Measurements from ENCODE around the gene DYNC2I2.
"Not testable (repeated sequence)": the region's sequence is repeated elsewhere in the genome, so short reads cannot be mapped to it uniquely, and the experiment has no call there.

Gene DYNC2I2

GRCh38 chr9:128685636-128686489, 29.2 kb upstream of the DYNC2I2 start:
- DNase-seq (ENCODE audit: low read depth in 1 of 2, low spot score in 1 of 2) = peak in 1 of 2 donors; percentile 25

GRCh38 chr9:128684325-128685199, 27.9 kb upstream of the DYNC2I2 start:
- peak; percentile 42 to 48 for DNase-seq (ENCODE audit: low read depth in 1 of 2, low spot score in 1 of 2)

- no peak for DNase-seq (ENCODE audit: low read depth in 1 of 2, low spot score in 1 of 2)
Measured at GRCh38 chr9:128684065-128684324, 27.3 kb upstream of the DYNC2I2 start.

- no peak for DNase-seq (ENCODE audit: low read depth in 1 of 2, low spot score in 1 of 2)
Measured at GRCh38 chr9:128683340-128684064, 26.9 kb upstream of the DYNC2I2 start.

GRCh38 chr9:128677794-128678193, 21.1 kb upstream of the DYNC2I2 start:
- no peak for DNase-seq (ENCODE audit: low read depth in 1 of 2, low spot score in 1 of 2)

- DNase-seq (ENCODE audit: low read depth in 1 of 2, low spot score in 1 of 2) = no peak
Measured at GRCh38 chr9:128675382-128675781, 18.7 kb upstream of the DYNC2I2 start.

GRCh38 chr9:128669786-128670185, 13.1 kb upstream of the DYNC2I2 start:
- no peak for DNase-seq (ENCODE audit: low read depth in 1 of 2, low spot score in 1 of 2)

- not testable (repeated sequence) for DNase-seq (ENCODE audit: low read depth in 1 of 2, low spot score in 1 of 2)
Measured at GRCh38 chr9:128666481-128666941, 9.9 kb upstream of the DYNC2I2 start.

GRCh38 chr9:128657796-128658195, 1.1 kb upstream of the DYNC2I2 start:
- DNase-seq (ENCODE audit: low read depth in 1 of 2, low spot score in 1 of 2) = no peak

GRCh38 chr9:128657344-128657704, 677 bp upstream of the DYNC2I2 start:
- DNase-seq (ENCODE audit: low read depth in 1 of 2, low spot score in 1 of 2) = no peak

GRCh38 chr9:128654481-128654880, 2.2 kb downstream of the DYNC2I2 start:
- DNase-seq (ENCODE audit: low read depth in 1 of 2, low spot score in 1 of 2) = no peak

GRCh38 chr9:128653908-128654307, 2.7 kb downstream of the DYNC2I2 start:
- DNase-seq (ENCODE audit: low read depth in 1 of 2, low spot score in 1 of 2) = no peak

GRCh38 chr9:128651798-128652197, 4.8 kb downstream of the DYNC2I2 start:
- no peak for DNase-seq (ENCODE audit: low read depth in 1 of 2, low spot score in 1 of 2)

GRCh38 chr9:128648206-128648605, 8.4 kb downstream of the DYNC2I2 start:
- DNase-seq (ENCODE audit: low read depth in 1 of 2, low spot score in 1 of 2) = peak; percentile 44 to 58

- no peak for DNase-seq (ENCODE audit: low read depth in 1 of 2, low spot score in 1 of 2)
Measured at GRCh38 chr9:128643519-128644300, 12.9 kb downstream of the DYNC2I2 start.

GRCh38 chr9:128642675-128643245, 13.9 kb downstream of the DYNC2I2 start:
- no peak for DNase-seq (ENCODE audit: low read depth in 1 of 2, low spot score in 1 of 2)

- no peak for DNase-seq (ENCODE audit: low read depth in 1 of 2, low spot score in 1 of 2)
Measured at GRCh38 chr9:128640603-128641002, 16.0 kb downstream of the DYNC2I2 start.

GRCh38 chr9:128638580-128638979, 18.1 kb downstream of the DYNC2I2 start:
- DNase-seq (ENCODE audit: low read depth in 1 of 2, low spot score in 1 of 2) = no peak

- DNase-seq (ENCODE audit: low read depth in 1 of 2, low spot score in 1 of 2) = no peak
Measured at GRCh38 chr9:128637656-128638055, 19.0 kb downstream of the DYNC2I2 start.
